Duodenal mucosa (tissue), 2 donors: Measurements from ENCODE around the gene KRTAP5-9.
"Not testable (repeated sequence)": the region's sequence is repeated elsewhere in the genome, so short reads cannot be mapped to it uniquely, and the experiment has no call there.

Experiments
- H3K27ac ChIP-seq: one replicate; pipeline ENCODE4 v1.7.0; 2013; ENCODE audit warnings: low read depth, low read length
- H3K27me3 ChIP-seq, 2 donors: one replicate each; pipeline ENCODE4 v1.7.0; 2013; ENCODE audit warnings: low read length in 2 of 2, control low read depth in 1 of 2; ENCODE audit not compliant: insufficient read depth in 2 of 2, control insufficient read depth in 1 of 2
- H3K36me3 ChIP-seq, 2 donors: one replicate each; pipeline ENCODE4 v1.7.0; 2013; ENCODE audit warnings: low read length in 2 of 2, control low read depth in 1 of 2; ENCODE audit not compliant: insufficient read depth in 2 of 2, control insufficient read depth in 1 of 2
- H3K4me1 ChIP-seq, 2 donors: one replicate each; pipeline ENCODE4 v1.7.0; 2013; ENCODE audit warnings: low read length in 2 of 2, control low read depth in 1 of 2; ENCODE audit not compliant: insufficient read depth in 2 of 2, control insufficient read depth in 1 of 2
- H3K4me3 ChIP-seq, 2 donors: one replicate each; pipeline ENCODE4 v1.7.0; 2013; ENCODE audit warnings: low read length in 2 of 2, low read depth in 1 of 2
- H3K9ac ChIP-seq, 2 donors: one replicate each; pipeline ENCODE4 v1.7.0; 2013; ENCODE audit warnings: low read length in 2 of 2, low read depth in 1 of 2
- H3K9me3 ChIP-seq, 2 donors: one replicate each; pipeline ENCODE4 v1.7.0; 2013; ENCODE audit warnings: low read length in 2 of 2, control low read depth in 1 of 2; ENCODE audit not compliant: control insufficient read depth in 1 of 2

Gene KRTAP5-9

GRCh38 chr11:71507102-71507501, 41.1 kb upstream of the KRTAP5-9 start:
- Histone ChIP-seq H3K9me3 (peaks cover 8 to 19% of the 10 kb centered on the region in 2 donors), H3K36me3 (peaks cover 10 to 20% of the 10 kb centered on the region in 2 donors), H3K27ac (no peak overlapping the region), H3K4me1 (no peaks in the 10 kb centered on the region), H3K4me3 (no peak overlapping the region), H3K27me3 (no peaks in the 10 kb centered on the region), H3K9ac (no peak overlapping the region)

- Histone ChIP-seq H3K27me3 (no peaks in the 10 kb centered on the region), H3K36me3 (no peaks in the 10 kb centered on the region), H3K4me1 (no peaks in the 10 kb centered on the region), H3K9me3 (no peaks in the 10 kb centered on the region), H3K4me3 (no peak overlapping the region), H3K27ac (no peak overlapping the region), H3K9ac (no peak overlapping the region)
Measured at GRCh38 chr11:71518506-71519471, 29.4 kb upstream of the KRTAP5-9 start.

GRCh38 chr11:71519546-71519945, 28.7 kb upstream of the KRTAP5-9 start:
- Histone ChIP-seq H3K9ac (no peak overlapping the region), H3K27me3 (no peaks in the 10 kb centered on the region), H3K36me3 (no peaks in the 10 kb centered on the region), H3K4me1 (no peaks in the 10 kb centered on the region), H3K4me3 (no peak overlapping the region), H3K9me3 (no peaks in the 10 kb centered on the region), H3K27ac (no peak overlapping the region)

- no peaks in the 10 kb centered on the region for H3K4me1 ChIP-seq
- H3K27ac ChIP-seq: no peak overlapping the region
- no peak overlapping the region for H3K9ac ChIP-seq
- no peaks in the 10 kb centered on the region for H3K27me3 ChIP-seq
- no peaks in the 10 kb centered on the region for H3K9me3 ChIP-seq
- no peak overlapping the region for H3K4me3 ChIP-seq
- no peaks in the 10 kb centered on the region for H3K36me3 ChIP-seq
Measured at GRCh38 chr11:71525188-71525937, 22.9 kb upstream of the KRTAP5-9 start.

GRCh38 chr11:71525938-71526495, 22.2 kb upstream of the KRTAP5-9 start:
- H3K9me3 ChIP-seq: no peaks in the 10 kb centered on the region
- no peak overlapping the region for H3K9ac ChIP-seq
- H3K36me3 ChIP-seq: no peaks in the 10 kb centered on the region
- no peaks in the 10 kb centered on the region for H3K27me3 ChIP-seq
- no peak overlapping the region for H3K27ac ChIP-seq
- H3K4me3 ChIP-seq: no peak overlapping the region
- H3K4me1 ChIP-seq: no peaks in the 10 kb centered on the region

- H3K9me3 ChIP-seq, H3K4me3 ChIP-seq, H3K36me3 ChIP-seq, H3K4me1 ChIP-seq, H3K9ac ChIP-seq, H3K27me3 ChIP-seq, H3K27ac ChIP-seq: not testable (repeated sequence)
Measured at GRCh38 chr11:71526796-71527575, 21.2 kb upstream of the KRTAP5-9 start, which contains the start of gene KRTAP5-7. Gene KRTAP5-7 (plus strand): TSS chr11:71527267. CDS start chr11:71527301, 34 bp downstream.

- Histone ChIP-seq H3K9ac (no peak overlapping the region), H3K27me3 (no peaks in the 10 kb centered on the region), H3K4me3 (no peak overlapping the region), H3K27ac (no peak overlapping the region), H3K4me1 (no peaks in the 10 kb centered on the region), H3K9me3 (no peaks in the 10 kb centered on the region), H3K36me3 (no peaks in the 10 kb centered on the region)
Measured at GRCh38 chr11:71527576-71528210, 20.5 kb upstream of the KRTAP5-9 start.

GRCh38 chr11:71530602-71531001, 17.6 kb upstream of the KRTAP5-9 start:
- Histone ChIP-seq H3K9me3 (no peaks in the 10 kb centered on the region), H3K27ac (no peak overlapping the region), H3K4me3 (no peak overlapping the region), H3K27me3 (no peaks in the 10 kb centered on the region), H3K4me1 (no peaks in the 10 kb centered on the region), H3K36me3 (no peaks in the 10 kb centered on the region), H3K9ac (no peak overlapping the region)

- H3K36me3 ChIP-seq: no peaks in the 10 kb centered on the region
- no peaks in the 10 kb centered on the region for H3K9me3 ChIP-seq
- H3K27ac ChIP-seq: no peak overlapping the region
- no peak overlapping the region for H3K9ac ChIP-seq
- H3K4me3 ChIP-seq: no peak overlapping the region
- no peaks in the 10 kb centered on the region for H3K4me1 ChIP-seq
- H3K27me3 ChIP-seq: no peaks in the 10 kb centered on the region
Measured at GRCh38 chr11:71532036-71532610, 16.1 kb upstream of the KRTAP5-9 start.
